Retinal pigment epithelial cell (primary cell): ENCODE results near the gene TREX2.

Source experiments
- DNase-seq: peaks from one replicate; pipeline ENCODE4 v3.0.0-alpha.2; 2010; ENCODE audit warnings: low read depth
- H3K4me3 ChIP-seq: 2 replicates; pipeline ENCODE4 v1.5.1; 2011; ENCODE audit warnings: mild to moderate bottlenecking, low read length, control low read depth, moderate library complexity
- TF ChIP-seq, protein P1 (sequence below): conservative IDR thresholded peaks from 2 replicates; pipeline ENCODE4 v1.5.1; 2011; ENCODE audit warnings: low read depth, low read length, control low read depth, inconsistent platforms

Gene TREX2

DNA sequence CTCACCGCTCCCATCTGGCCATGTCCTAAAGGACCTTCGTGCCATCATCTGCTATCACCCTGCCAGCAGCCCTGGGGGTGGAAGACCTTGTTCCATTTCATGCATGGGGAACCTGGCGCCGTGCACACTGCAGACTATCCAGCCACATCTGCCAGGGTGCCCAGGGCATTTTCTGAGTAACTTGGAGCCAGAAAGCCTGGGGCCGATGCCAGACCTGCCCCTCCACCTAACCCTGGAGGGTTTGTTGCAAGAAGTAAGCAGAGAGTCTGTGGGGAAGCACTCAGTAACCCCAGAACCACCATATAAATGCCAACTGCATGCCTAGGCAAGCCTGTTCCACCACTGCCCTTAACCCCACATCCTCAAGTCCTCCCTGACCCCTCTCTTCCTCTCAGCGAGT is 17.2 kb upstream of the TREX2 start:
- TF ChIP-seq, protein P1, sequence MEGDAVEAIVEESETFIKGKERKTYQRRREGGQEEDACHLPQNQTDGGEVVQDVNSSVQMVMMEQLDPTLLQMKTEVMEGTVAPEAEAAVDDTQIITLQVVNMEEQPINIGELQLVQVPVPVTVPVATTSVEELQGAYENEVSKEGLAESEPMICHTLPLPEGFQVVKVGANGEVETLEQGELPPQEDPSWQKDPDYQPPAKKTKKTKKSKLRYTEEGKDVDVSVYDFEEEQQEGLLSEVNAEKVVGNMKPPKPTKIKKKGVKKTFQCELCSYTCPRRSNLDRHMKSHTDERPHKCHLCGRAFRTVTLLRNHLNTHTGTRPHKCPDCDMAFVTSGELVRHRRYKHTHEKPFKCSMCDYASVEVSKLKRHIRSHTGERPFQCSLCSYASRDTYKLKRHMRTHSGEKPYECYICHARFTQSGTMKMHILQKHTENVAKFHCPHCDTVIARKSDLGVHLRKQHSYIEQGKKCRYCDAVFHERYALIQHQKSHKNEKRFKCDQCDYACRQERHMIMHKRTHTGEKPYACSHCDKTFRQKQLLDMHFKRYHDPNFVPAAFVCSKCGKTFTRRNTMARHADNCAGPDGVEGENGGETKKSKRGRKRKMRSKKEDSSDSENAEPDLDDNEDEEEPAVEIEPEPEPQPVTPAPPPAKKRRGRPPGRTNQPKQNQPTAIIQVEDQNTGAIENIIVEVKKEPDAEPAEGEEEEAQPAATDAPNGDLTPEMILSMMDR = no peak
- no peak for DNase-seq
- no peak overlapping the region for H3K4me3 ChIP-seq

DNA sequence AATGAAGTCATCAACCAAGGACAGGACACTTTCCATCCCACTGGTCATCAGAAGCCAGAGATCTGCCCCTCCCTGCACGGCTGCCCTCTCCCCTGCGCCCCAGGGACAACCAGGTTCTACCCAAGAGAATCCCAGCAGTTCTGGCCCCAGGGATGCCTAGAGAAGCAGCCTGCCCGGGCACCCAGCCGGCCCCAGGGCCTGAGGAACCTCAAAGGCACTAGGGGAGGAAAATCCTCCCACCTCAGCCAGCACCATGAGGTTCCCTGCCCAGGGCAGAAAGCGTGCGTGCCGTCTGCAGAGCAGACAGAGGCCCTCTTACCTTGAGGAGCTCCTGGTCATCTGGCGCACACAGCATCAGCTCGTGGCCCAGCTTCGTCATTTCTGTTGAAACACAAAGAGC is 16.4 kb upstream of the TREX2 start:
- DNase-seq = no peak
- TF ChIP-seq, protein P1 = no peak

DNA sequence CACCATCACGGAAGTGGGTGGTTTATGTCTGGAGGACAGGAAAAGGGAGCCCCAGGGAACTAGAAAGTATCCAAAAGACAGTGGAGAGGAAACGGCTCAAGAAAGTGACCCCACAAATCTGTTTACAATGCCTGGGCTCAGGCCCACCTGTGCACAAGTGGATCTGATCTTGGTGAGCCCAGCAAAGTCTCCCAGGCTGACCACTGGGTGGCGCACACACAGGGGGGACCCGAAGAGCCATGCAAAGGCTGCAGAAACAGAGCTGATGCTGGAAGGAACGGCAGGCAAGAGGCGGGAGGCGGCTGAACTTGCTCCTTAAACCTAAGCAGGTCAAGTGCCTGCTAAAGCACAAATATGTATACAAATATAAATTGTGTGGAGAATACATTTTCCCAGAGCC is 15.0 kb upstream of the TREX2 start:
- H3K4me3 ChIP-seq = no peak overlapping the region
- no peak for DNase-seq
- TF ChIP-seq, protein P1 = peak; percentile 76

More for the DNA sequence above, 16.4 kb upstream of the TREX2 start:
- no peak overlapping the region for H3K4me3 ChIP-seq

DNA sequence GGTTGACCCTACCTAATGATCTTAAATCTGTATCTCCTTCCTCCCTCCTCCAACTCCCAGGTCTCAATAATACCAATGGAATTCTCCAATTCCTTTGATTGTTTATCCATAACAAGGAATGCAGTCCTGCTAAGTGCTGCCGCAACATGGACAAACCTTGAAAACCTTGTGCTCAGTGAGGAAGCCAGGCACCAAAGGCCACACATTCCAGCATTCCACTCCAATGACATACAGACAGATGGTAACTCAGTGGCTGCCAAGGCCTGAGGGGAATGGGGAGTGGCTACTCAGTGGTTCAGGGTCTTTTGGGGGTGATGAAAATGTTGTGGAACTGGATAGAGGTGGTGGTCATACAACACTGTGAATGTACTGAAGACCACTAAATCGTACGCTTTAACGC is 14.1 kb upstream of the TREX2 start:
- H3K4me3 ChIP-seq = no peak overlapping the region
- TF ChIP-seq, protein P1 = peak; percentile 9
- DNase-seq = peak; percentile 25

DNA sequence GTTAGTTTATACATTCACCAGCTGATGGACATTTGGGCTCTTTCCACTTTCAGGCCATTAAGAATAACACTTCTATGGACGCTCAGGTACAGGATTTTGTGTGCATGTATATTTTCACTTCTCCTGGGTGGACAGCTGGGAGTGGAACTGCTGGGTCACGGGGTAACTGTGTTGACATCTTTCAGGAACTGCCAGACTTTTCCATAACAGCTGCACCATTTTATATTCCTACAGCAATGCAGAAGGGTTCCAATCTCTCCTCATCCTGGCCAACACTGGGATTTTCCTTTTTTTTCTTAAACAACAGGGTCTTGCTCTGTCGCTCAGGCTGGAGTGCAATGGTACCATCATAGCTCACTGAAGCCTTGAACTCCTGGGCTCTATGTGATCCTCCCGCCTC is 12.6 kb upstream of the TREX2 start:
- no peak for DNase-seq
- no peak overlapping the region for H3K4me3 ChIP-seq
- TF ChIP-seq, protein P1 = no peak

DNA sequence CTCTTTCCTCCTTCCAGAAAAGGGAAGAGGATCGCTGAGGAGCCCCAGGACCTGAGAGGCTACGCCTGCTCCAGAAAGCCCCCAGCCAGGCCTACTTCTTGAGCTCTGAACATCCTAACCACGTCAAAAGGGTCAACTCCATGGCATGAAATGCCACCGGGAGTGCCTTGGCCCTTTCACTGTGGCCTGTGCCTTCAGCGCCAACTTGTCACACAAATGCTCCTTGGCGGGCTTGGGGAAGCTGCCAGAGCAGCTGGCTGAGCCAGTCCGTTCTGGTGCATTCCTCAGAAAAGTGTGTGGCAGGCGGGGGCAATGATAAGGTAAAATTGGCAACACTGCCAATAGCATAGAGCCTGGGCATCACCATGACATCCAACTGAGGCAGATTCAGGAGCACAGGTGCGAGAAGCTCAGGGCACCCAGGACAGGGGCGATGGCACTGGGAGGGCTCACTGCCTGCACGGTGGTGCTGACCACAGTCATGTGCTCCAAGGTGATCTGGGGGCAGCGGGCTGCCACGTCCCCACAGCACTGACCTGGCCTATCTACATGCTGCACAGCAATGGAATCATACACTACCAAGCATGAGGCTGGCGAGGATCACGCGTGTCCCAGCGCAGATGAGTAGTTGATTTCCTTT is 12.1 kb upstream of the TREX2 start:
- H3K4me3 ChIP-seq = no peak overlapping the region
- TF ChIP-seq, protein P1 = no peak
- no peak for DNase-seq

DNA sequence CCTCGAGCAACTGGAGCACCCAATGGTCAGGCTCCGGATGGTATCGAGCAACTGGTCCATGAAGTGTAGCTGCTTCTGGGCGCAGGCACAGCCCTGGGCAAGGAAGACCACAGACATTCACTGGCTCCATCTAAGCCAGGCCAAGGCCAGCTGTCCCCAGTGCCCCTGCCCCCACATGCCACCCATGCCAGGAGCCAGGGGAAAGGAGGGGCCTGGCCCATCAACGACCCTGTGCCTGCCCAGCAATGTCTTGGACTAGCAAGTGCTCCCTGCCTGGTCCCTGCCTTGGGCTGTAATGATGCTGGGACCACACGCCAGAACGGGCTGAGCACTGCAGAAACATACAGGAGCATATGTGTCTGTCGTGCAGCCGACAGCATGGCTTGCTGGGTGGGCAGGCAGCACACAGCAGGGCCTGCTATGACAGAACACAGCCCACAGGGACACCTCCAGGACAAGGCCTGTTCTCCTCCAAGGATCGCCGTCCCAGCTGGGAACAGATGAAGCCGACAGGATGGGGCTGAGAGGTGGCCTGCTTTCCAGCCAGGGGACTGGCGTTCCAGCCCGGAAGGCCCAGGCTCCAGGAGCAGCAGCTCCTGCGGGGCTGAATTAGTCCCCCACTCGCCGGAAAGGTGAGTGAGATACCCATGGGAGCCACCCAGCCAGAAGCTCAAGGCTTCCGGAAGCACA is 11.4 kb upstream of the TREX2 start:
- DNase-seq = no peak
- TF ChIP-seq, protein P1 = no peak

More for the DNA sequence above, 11.4 kb upstream of the TREX2 start:
- H3K4me3 ChIP-seq = no peak overlapping the region
